Gastrocnemius medialis (tissue), 4 donors: ENCODE data around the gene RBP4.

Source experiments
- POLR2A ChIP-seq, 2 donors: fragments of 450-650 bp; IDR thresholded peaks; one replicate each; pipeline ENCODE4 v1.6.1; 2017; ENCODE audit warnings: antibody characterized with exemption in 2 of 2, mild to moderate bottlenecking in 2 of 2, moderate library complexity in 2 of 2
- TF ChIP-seq, protein P1 (sequence below), 5 experiments: fragments of 450-650 bp in 3 of 5; fragments of 200-600 bp in 2 of 5; sonication (generic) in 2 of 5; IDR thresholded peaks in 4 of 5; conservative IDR thresholded peaks in 1 of 5; 1 replicate in 4 of 5; 2 replicates in 1 of 5; pipeline ENCODE4 v1.5.1; 2016 to 2019; ENCODE audit warnings: antibody characterized with exemption in 5 of 5, mild to moderate bottlenecking in 3 of 5, moderate library complexity in 3 of 5

DNA sequence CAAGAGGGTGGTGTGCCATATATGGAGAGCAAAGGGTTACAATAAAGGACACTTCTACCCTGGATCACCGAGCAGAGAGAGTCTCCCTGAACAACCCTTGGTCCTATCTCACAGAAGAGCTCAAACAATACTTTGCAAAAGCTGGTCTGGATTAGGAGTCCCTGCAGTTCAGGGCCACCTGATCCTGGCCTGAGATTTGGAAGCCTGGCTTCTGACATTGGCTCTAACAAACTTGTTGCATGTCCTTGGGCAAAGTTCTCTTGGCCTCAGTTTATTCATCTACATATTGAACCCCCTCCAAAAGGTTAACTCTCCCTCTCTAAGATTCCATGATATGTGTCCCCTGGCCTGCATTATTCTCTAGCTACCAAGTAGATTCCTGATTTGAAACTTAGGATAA is 1.7 kb downstream of the RBP4 start:
- no peak for TF ChIP-seq POLR2A (IDR thresholded peaks at IDR 0.05)
- TF ChIP-seq, protein P1, sequence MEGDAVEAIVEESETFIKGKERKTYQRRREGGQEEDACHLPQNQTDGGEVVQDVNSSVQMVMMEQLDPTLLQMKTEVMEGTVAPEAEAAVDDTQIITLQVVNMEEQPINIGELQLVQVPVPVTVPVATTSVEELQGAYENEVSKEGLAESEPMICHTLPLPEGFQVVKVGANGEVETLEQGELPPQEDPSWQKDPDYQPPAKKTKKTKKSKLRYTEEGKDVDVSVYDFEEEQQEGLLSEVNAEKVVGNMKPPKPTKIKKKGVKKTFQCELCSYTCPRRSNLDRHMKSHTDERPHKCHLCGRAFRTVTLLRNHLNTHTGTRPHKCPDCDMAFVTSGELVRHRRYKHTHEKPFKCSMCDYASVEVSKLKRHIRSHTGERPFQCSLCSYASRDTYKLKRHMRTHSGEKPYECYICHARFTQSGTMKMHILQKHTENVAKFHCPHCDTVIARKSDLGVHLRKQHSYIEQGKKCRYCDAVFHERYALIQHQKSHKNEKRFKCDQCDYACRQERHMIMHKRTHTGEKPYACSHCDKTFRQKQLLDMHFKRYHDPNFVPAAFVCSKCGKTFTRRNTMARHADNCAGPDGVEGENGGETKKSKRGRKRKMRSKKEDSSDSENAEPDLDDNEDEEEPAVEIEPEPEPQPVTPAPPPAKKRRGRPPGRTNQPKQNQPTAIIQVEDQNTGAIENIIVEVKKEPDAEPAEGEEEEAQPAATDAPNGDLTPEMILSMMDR (IDR thresholded peaks at IDR 0.05 in 4 of 5, conservative IDR thresholded peaks at IDR 0.05 in 1 of 5), result no peak
